Caco-2 (cell line): ENCODE results near the gene TLR2. TPM values are rescaled to one million over a fixed set of nuclear protein-coding genes. Genes with fewer than 3 reads are reported as not detected.

ENCODE experiments used
- BruUV-seq: library from RNA; stranded (reverse); fragments of 400-500 nt; replicated peaks from 2 replicates; lab custom pipeline; 2021; lab: Mats Ljungman, UMichigan
- CTCF ChIA-PET: fragments of 300-600 bp; sonication (Branson Sonifier 250); formaldehyde crosslinking; loops from one replicate; lab custom pipeline; 2022; ENCODE audit warnings: antibody characterized with exemption; lab: Charles Lee
- POLR2A ChIA-PET: fragments of 300-600 bp; sonication (Branson Sonifier 250); formaldehyde crosslinking; loops from one replicate; lab custom pipeline; 2022; ENCODE audit warnings: antibody characterized with exemption; lab: Charles Lee
- DNase-seq, 2 experiments: peaks; one replicate each; pipeline versions ENCODE4 v3.0.0 to v3.0.0-alpha.2; 2020 to 2022
- H3K27me3 ChIP-seq: replicated peaks from 2 replicates; pipeline ENCODE4 v1.6.0; 2011; ENCODE audit warnings: low read length; ENCODE audit not compliant: control insufficient read depth, insufficient read depth
- H3K36me3 ChIP-seq: 2 replicates; pipeline ENCODE4 v1.5.1; 2011; ENCODE audit warnings: low read length; ENCODE audit not compliant: control insufficient read depth, insufficient read depth
- H3K4me1 ChIP-seq: fragments of 250-450 bp; sonication (Bioruptor Pico); 2 replicates; pipeline ENCODE4 v1.5.1; 2020; ENCODE audit warnings: mild to moderate bottlenecking
- H3K4me3 ChIP-seq: 2 replicates; pipeline ENCODE4 v1.5.1; 2011; ENCODE audit warnings: low read depth, mild to moderate bottlenecking, control low read depth, low read length
- H3K9me3 ChIP-seq: fragments of 250-450 bp; sonication (Bioruptor Pico); 2 replicates; pipeline ENCODE4 v1.5.1; 2020; ENCODE audit warnings: mild to moderate bottlenecking, moderate library complexity
- H3K27ac Mint-ChIP-seq: one replicate; pipeline ENCODE4 v1.8.0; 2022; ENCODE audit warnings: mixed read lengths; ENCODE audit not compliant: unreplicated experiment
- H3K27me3 Mint-ChIP-seq: one replicate; pipeline ENCODE4 v1.8.0; 2022; ENCODE audit warnings: mixed read lengths; ENCODE audit not compliant: insufficient read depth, unreplicated experiment
- H3K36me3 Mint-ChIP-seq: one replicate; pipeline ENCODE4 v1.8.0; 2022; ENCODE audit warnings: mild to moderate bottlenecking, mixed read lengths; ENCODE audit not compliant: insufficient read depth, unreplicated experiment
- H3K4me1 Mint-ChIP-seq: one replicate; pipeline ENCODE4 v1.8.0; 2022; ENCODE audit warnings: low read depth, mixed read lengths; ENCODE audit not compliant: unreplicated experiment
- H3K4me3 Mint-ChIP-seq: one replicate; pipeline ENCODE4 v1.8.0; 2022; ENCODE audit warnings: mild to moderate bottlenecking, moderate library complexity, mixed read lengths; ENCODE audit not compliant: unreplicated experiment
- H3K9me3 Mint-ChIP-seq: one replicate; pipeline ENCODE4 v1.8.0; 2022; ENCODE audit warnings: mixed read lengths; ENCODE audit not compliant: unreplicated experiment
- CTCF ChIP-seq, 2 experiments: fragments of 200-600 bp in 1 of 2; IDR thresholded peaks; 1 replicate in 1 of 2; 2 replicates in 1 of 2; pipeline versions ENCODE4 v1.5.1 to v1.8.0; 2011 to 2022; ENCODE audit warnings: antibody characterized with exemption in 1 of 2, control low read depth in 1 of 2, inconsistent platforms in 1 of 2, low read depth in 1 of 2, low read length in 1 of 2, mild to moderate bottlenecking in 1 of 2, moderate library complexity in 1 of 2; ENCODE audit not compliant: insufficient read depth in 1 of 2, severe bottlenecking in 1 of 2, unreplicated experiment in 1 of 2
- intact Hi-C: fragments of 100-400 bp; cut with micrococcal nuclease; formaldehyde crosslinking; loops from one replicate; pipeline ENCODE4 v1.10.0; 2022; ENCODE audit not compliant: unreplicated experiment
- total RNA-seq: library from RNA; stranded (reverse); gene quantifications from 2 replicates; pipeline ENCODE4 v1.2.3, GENCODE V29; 2022

The TLR2 gene
- total RNA-seq, 1 experiment from 2014 or later, result 11.0 TPM

DNA sequence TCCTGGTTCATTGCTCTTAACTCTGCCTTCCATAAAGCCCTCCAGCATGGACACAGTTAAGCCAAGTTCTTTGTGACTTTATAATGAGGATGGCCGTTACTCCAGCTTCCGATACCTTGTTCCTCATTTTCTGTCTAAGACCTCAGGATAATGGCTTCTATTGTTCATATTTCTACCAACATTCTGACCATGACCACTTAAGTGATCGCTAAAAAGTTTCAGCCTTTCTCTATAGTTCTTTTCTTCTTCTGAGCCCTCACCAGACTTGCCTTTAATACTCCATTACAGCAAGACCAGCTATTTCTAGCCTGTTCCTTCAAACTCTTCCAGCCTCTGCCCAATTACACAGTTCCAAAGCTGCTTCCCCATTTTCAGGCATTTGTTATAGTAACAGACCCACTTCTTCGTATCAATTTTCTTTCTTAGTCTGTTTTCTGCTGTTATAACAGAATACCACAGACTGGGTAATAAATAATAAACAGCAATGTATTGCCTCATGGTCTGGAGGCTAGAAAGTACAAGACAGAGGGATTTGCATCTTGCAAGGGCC is 63.4 kb downstream of the TLR2 start:
- POLR2A ChIA-PET, result no interaction called here
- no peaks in the 10 kb centered on the region for H3K36me3 Mint-ChIP-seq

GRCh38 chr4:153748378-153748777 is 64.3 kb downstream of the TLR2 start:
- Mint-ChIP-seq H3K4me1 (no peaks in the 10 kb centered on the region), H3K27me3 (peaks cover 2% of the 10 kb centered on the region), H3K4me3 (no peak overlapping the region), H3K9me3 (no peaks in the 10 kb centered on the region), H3K27ac (no peak overlapping the region), H3K36me3 (no peaks in the 10 kb centered on the region)
- H3K9me3 ChIP-seq, result no peaks in the 10 kb centered on the region
- no peaks in the 10 kb centered on the region for H3K4me1 ChIP-seq
- DNase-seq, result no peak
- no peak for TF ChIP-seq CTCF (IDR thresholded peaks at IDR 0.05; ENCODE audit: insufficient read depth in 1 of 2, low read depth in 1 of 2, low read length in 1 of 2, severe bottlenecking in 1 of 2, unreplicated experiment in 1 of 2)
- intact Hi-C loops, result no loop called here
- no peak overlapping the region for H3K4me3 ChIP-seq
- ChIA-PET CTCF (no interaction called here), POLR2A (no interaction called here)
- BruUV-seq, result no TSS peak
- H3K36me3 ChIP-seq, result no peaks in the 10 kb centered on the region
- H3K27me3 ChIP-seq, result no peaks in the 10 kb centered on the region

More for the DNA sequence above, 63.4 kb downstream of the TLR2 start:
- no peak for TF ChIP-seq CTCF (IDR thresholded peaks at IDR 0.05; ENCODE audit: insufficient read depth in 1 of 2, low read depth in 1 of 2, low read length in 1 of 2, severe bottlenecking in 1 of 2, unreplicated experiment in 1 of 2)
- no peak overlapping the region for H3K4me3 ChIP-seq
- no peak overlapping the region for H3K4me3 Mint-ChIP-seq
- no peaks in the 10 kb centered on the region for H3K9me3 ChIP-seq
- H3K9me3 Mint-ChIP-seq, result no peaks in the 10 kb centered on the region
- CTCF ChIA-PET, result no interaction called here
- no peaks in the 10 kb centered on the region for H3K27me3 ChIP-seq
- H3K36me3 ChIP-seq, result no peaks in the 10 kb centered on the region
- peaks cover 2% of the 10 kb centered on the region for H3K27me3 Mint-ChIP-seq
- BruUV-seq, result no TSS peak
- H3K27ac Mint-ChIP-seq, result no peak overlapping the region
- no peaks in the 10 kb centered on the region for H3K4me1 Mint-ChIP-seq
- DNase-seq, result no peak
- intact Hi-C loops, result no loop called here
- no peaks in the 10 kb centered on the region for H3K4me1 ChIP-seq

DNA sequence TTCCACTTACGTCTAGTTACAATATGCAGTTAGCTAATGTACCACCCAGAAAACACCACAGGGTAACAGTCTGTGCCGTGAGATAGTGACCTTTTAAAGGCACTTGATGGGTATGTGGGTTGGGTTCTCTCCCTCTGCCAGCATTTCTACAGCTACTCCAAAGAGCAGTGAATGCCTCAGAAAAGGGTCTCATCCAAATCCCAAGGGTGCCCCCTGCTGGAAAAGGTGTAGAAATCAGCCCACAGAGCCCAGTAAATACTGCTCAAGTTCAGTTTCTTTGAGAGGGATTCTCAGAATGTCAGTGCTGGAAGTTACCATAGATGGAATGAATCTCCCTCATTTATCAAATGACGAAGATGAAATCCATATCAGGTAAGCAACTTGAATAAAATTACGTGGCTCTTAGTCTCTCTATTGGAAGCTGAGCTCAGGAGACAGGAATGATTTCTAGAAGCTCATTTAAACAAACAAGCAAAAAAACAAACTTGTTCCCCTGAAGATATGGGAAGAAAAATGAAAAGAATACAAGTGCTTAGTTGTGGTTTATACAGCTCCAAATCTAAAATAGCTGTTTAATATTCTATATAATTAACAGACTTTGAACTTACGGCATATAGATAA is 66.2 kb downstream of the TLR2 start:
- H3K27ac Mint-ChIP-seq, result no peak overlapping the region
- POLR2A ChIA-PET, result no interaction called here

More for the DNA sequence above, 66.2 kb downstream of the TLR2 start:
- TF ChIP-seq CTCF (IDR thresholded peaks at IDR 0.05; ENCODE audit: insufficient read depth in 1 of 2, low read depth in 1 of 2, low read length in 1 of 2, severe bottlenecking in 1 of 2, unreplicated experiment in 1 of 2), result peak; percentile 58 to 80
- CTCF ChIA-PET, result interaction anchor here (0.6 to 1.3 kb wide), 5 partner anchors 66 to 607 kb away, joined by 3 to 5 read pairs (median 3); partner anchors contain the start of gene TLR2
- no peaks in the 10 kb centered on the region for H3K4me1 Mint-ChIP-seq
- Histone ChIP-seq H3K9me3 (no peaks in the 10 kb centered on the region), H3K4me3 (no peak overlapping the region), H3K36me3 (no peaks in the 10 kb centered on the region), H3K4me1 (no peaks in the 10 kb centered on the region), H3K27me3 (no peaks in the 10 kb centered on the region)
- peak; percentile 66 to 79 for DNase-seq
- intact Hi-C loops, result loop anchor here (1.0 to 5.0 kb wide), 4 partner anchors 66 to 406 kb away; partner anchors contain the start of genes MND1 and TLR2
- no peak overlapping the region for H3K4me3 Mint-ChIP-seq
- H3K36me3 Mint-ChIP-seq, result no peaks in the 10 kb centered on the region
- H3K27me3 Mint-ChIP-seq, result peaks cover 2% of the 10 kb centered on the region
- BruUV-seq, result no TSS peak
- H3K9me3 Mint-ChIP-seq, result no peaks in the 10 kb centered on the region
